SW 1271 (cell line): Measurements from ENCODE around the gene ANKRD9.
"Not testable (repeated sequence)": the region's sequence is repeated elsewhere in the genome, so short reads cannot be mapped to it uniquely, and the experiment has no call there.

ENCODE experiments used
- DNase-seq, 2 experiments: peaks; one replicate each; lab custom pipeline; 2025; lab: John Stamatoyannopoulos, UW

ANKRD9 gene

DNA sequence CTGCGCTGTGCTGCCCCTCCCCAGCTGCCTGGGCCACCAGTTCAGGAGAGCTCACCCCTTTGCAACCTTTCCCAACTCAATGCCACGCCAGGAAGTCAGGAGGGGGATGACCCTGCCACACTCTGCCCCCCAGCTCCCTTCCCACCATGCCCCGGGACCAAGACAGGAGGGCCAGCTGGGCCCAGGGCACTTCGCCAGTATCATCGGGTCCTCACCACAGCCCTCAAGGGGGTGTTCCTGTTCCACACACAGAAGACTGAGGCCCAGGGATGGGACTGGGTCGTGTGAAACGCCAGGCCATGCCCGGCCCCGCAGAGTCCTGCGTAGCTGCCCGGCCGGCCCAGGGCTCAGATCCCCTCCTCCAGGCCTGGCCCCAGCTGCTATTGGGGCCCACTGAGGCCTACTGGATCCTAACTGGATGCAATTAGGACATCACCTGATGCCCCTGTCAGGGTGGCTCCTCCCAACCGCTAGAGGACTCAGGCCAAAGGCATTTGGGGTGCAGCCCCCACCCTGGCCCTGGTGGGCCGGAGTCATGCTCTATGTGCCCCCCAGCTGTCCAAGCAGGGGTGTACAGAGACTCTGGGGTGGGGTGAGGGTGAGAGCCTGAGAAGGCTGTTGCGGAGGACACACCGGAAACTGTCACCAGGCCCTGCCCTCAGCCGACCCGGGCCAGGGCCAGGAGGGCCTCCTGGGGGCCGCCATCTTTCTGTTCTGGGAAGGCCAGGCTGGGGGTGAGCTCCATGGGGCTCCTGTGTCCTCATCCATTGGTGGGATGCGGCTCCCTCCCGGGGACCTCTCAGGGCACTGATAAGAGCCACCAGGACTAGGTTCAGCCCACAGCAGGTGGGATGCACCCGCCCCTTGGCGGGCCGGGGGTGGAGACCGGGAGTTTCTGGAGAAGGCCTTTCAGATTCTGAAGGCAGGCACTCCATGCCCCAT lies 29.3 kb upstream of the ANKRD9 start:
- no peak for DNase-seq

- no peak for DNase-seq
Measured at GRCh38 chr14:102537981-102538601, 28.5 kb upstream of the ANKRD9 start.

GRCh38 chr14:102532204-102532658 lies 22.7 kb upstream of the ANKRD9 start:
- DNase-seq = no peak

- no peak for DNase-seq
Measured at GRCh38 chr14:102530828-102531478, 21.4 kb upstream of the ANKRD9 start.

DNA sequence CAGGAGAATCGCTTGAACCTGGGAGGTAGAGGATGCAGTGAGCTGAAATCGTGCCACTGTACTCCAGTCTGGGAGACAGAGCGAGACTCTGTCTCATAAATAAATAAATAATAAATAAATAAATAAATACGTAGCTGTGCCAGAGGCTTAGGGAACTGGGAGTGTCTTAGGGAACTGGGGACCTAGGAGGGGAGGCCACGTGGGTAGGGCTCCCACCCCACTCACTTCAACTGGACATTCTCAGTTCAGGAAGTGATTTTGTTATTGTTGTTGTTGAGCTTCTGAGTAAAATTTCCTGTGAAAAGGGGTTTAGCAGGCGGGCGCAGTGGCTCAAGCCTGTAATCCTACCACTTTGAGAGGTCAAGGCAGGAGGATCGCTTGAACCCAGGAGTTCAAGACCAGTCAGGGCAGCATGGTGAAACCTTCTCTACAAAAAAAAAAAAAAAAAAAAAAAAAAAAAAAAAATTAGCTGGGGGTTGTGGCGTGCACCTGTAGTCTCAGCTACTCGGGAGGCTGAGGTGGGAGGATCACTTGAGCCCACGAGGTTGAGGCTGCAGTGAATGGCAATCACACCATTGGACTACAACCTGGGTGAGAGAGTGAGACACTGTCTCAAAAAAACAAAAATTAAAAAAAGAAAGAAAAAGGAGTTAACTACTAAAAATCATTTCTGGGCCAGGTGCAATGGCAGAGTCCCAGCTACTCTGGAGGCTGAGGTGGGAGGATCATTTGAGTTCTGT lies 19.0 kb upstream of the ANKRD9 start:
- no peak for DNase-seq

DNA sequence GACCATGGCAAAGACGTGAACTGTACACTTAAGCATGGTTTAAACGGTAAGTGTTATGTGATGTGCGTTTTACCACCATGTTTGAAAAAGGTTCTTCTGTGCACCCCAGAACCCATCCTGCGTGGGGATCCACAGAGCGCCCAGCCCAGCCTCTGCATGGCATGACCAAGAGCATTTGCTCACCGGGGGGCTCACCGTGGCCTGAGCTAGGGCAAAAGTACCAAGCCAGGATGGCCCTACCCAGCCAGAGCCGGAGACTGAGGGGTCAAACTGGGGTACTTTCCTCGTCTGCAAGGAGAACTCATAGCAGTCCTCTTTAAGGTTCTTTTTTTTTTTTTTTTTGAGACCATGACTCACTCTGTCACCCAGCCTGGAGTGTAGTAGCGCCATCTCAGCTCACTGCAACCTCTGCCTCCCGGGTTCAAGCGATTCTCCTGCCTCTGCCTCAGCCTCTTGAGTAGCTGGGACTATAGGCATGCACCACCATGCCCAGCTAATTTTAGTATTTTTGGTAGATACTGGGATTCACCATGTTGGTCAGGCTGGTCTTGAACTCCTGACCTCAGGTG lies 16.4 kb upstream of the ANKRD9 start:
- DNase-seq = no peak

- peak in 1 of 2 experiments; percentile 51 for DNase-seq
Measured at GRCh38 chr14:102525219-102525928, 15.8 kb upstream of the ANKRD9 start.

DNA sequence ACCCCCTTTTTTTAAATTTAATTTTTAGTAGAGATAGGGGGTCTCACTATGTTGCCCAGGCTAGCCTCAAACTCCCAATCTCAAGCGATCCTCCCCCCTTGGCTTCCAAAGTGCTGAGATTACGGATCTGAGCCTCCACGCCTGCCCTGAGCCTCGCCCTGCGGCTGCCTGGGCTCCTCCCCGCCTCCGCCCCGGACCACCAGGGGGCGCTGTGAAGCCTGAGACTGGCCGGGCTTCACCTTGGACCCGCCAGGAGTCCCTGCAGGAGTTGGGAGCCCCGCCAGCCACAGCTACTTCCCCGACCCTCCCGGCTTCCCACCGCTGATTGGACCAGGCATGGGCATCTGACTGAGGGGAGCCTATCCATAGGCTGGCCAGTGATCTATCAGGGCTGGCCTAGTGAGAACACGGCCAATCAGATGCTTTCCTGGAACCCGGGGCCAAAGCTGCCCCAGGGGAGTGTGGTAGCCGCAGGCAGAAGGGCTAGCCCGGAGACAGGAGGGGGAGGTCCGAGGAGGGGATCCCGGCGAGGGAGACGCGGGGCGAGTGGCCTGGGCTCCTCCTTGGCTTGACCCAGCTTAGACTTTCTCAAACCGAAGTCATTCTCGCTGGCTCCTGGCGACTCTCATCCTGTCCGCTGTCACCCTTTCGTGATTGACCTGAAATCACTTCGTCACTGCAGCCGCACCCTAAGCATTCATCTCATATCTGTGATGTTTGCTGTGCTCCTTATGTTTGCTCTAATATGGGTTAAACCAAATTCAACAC lies 15.1 kb upstream of the ANKRD9 start:
- DNase-seq = peak; percentile 89 to 94

GRCh38 chr14:102523569-102524450 lies 14.2 kb upstream of the ANKRD9 start:
- DNase-seq = no peak

DNA sequence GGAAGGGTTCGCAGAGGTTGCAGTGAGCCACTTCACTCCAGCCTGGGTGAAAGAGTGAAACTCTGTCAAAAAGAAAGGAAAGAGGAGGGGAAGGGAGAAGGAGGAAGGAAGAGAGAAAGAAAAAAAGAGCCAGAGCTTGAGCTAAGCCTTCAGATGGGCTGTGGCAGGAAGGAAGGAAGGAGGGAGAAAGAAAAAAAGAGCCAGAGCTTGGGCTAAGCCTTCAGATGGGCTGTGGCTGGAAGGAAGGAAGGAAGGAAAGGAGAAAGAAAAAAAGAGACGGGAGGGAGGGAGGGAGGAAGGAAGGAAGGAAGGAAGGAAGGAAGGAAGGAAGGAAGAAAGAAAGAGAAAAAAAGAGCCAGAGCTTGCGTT lies 13.6 kb upstream of the ANKRD9 start:
- DNase-seq = no peak

DNA sequence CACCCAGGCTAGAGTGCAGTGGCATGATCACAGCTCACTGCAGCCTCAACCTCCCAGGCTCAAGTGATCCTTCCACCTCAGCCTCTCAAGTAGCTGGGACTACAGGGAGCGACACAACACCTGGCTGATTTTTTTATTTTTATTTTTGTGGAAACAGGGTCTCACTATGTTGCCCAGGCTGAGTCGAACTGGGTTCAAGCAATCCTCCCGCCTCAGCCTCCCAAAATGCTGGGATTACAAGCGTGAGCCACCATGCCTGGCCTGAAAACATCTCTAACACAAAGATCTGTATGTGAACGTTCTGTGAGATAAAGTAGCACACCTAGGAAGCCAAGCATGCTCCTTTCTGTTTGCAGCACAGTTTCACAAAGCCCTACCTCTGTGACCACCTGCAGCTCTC lies 10.1 kb upstream of the ANKRD9 start:
- DNase-seq = not testable (repeated sequence)

GRCh38 chr14:102518063-102518648 lies 8.6 kb upstream of the ANKRD9 start:
- no peak for DNase-seq

DNA sequence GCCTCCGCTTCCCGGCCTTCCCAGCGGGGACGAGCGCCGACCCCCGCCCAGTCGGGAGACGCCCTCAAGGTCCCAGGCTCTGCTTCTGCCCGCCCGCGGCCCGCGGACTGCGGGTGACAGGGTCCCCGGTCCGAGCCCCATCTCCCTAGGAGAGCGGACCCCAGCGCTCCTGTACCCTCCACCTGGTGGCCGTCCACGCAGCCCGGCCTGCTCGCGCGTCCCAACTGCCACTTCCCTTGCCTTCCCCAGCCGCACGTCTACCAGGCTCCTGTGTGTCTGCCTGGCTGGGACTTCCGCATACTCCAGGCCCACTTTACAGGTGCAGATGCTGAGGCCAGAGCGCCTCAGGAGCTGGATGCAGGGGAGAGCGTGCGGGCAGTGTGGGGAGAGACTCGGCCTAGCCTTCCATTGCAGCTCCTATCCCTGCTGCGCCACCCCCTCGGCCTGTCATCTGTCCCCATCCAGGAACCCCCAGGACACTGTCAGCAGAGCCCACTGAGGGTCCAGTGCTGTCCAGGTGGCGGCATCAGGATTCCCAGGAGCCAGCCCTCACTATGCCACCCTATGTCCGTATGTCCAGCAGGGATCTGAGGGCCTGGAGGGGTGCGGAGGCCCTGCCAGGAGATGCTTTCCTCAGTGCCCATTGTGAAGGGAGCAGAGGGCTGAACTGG lies 8.0 kb upstream of the ANKRD9 start:
- no peak for DNase-seq

GRCh38 chr14:102516531-102517391 lies 7.2 kb upstream of the ANKRD9 start:
- peak in 1 of 2 experiments; percentile 28 for DNase-seq

- DNase-seq = no peak
Measured at GRCh38 chr14:102514987-102515733, 5.6 kb upstream of the ANKRD9 start.

- DNase-seq = no peak
Measured at GRCh38 chr14:102513899-102514772, 4.6 kb upstream of the ANKRD9 start.
